Measurements from ENCODE around the gene URB1.
"Not testable (repeated sequence)": the region's sequence is repeated elsewhere in the genome, so short reads cannot be mapped to it uniquely, and the experiment has no call there.

Gene URB1

GRCh38 chr21:32312326-32312725 is 80.5 kb downstream of the URB1 start:
- no peak overlapping the region for H3K4me3 ChIP-seq (ENCODE audit: insufficient read depth, low read depth, low read length)
- no peaks in the 10 kb centered on the region for H3K9me3 ChIP-seq (ENCODE audit: control insufficient read depth, low read length)
- WGBS, 2 experiments = 94% methylated on average over 5 of the region's 5 CpGs
- no peaks in the 10 kb centered on the region for H3K4me1 ChIP-seq (ENCODE audit: control insufficient read depth, insufficient read depth, low read length)
- no peaks in the 10 kb centered on the region for H3K27me3 ChIP-seq (ENCODE audit: control insufficient read depth, insufficient read depth, low read length, poor library complexity, severe bottlenecking)
- no peak overlapping the region for H3K27ac ChIP-seq (ENCODE audit: insufficient read depth, low read depth, low read length, poor library complexity, severe bottlenecking)
- H3K36me3 ChIP-seq (ENCODE audit: control insufficient read depth, insufficient read depth, low read length) = peaks cover 17% of the 10 kb centered on the region

GRCh38 chr21:32311621-32312020 is 81.2 kb downstream of the URB1 start:
- H3K36me3 ChIP-seq (ENCODE audit: control insufficient read depth, insufficient read depth, low read length) = peaks cover 10% of the 10 kb centered on the region
- H3K4me3 ChIP-seq (ENCODE audit: insufficient read depth, low read depth, low read length) = no peak overlapping the region
- H3K9me3 ChIP-seq (ENCODE audit: control insufficient read depth, low read length) = no peaks in the 10 kb centered on the region
- H3K27me3 ChIP-seq (ENCODE audit: control insufficient read depth, insufficient read depth, low read length, poor library complexity, severe bottlenecking) = no peaks in the 10 kb centered on the region
- H3K4me1 ChIP-seq (ENCODE audit: control insufficient read depth, insufficient read depth, low read length) = no peaks in the 10 kb centered on the region
- H3K27ac ChIP-seq (ENCODE audit: insufficient read depth, low read depth, low read length, poor library complexity, severe bottlenecking) = no peak overlapping the region
- WGBS, 2 experiments = 92 to 93% methylated on average over 9 of the region's 9 CpGs

- not testable (repeated sequence) for H3K9me3 ChIP-seq (ENCODE audit: control insufficient read depth, low read length); H3K27ac ChIP-seq (ENCODE audit: insufficient read depth, low read depth, low read length, poor library complexity, severe bottlenecking); H3K27me3 ChIP-seq (ENCODE audit: control insufficient read depth, insufficient read depth, low read length, poor library complexity, severe bottlenecking); H3K36me3 ChIP-seq (ENCODE audit: control insufficient read depth, insufficient read depth, low read length); H3K4me1 ChIP-seq (ENCODE audit: control insufficient read depth, insufficient read depth, low read length); H3K4me3 ChIP-seq (ENCODE audit: insufficient read depth, low read depth, low read length)
- WGBS, 2 experiments = 86 to 93% methylated on average over 9 of the region's 9 CpGs
Measured at GRCh38 chr21:32310976-32311375, 81.8 kb downstream of the URB1 start.

- Histone ChIP-seq H3K4me1 (ENCODE audit: control insufficient read depth, insufficient read depth, low read length) (no peaks in the 10 kb centered on the region), H3K4me3 (ENCODE audit: insufficient read depth, low read depth, low read length) (no peak overlapping the region), H3K27me3 (ENCODE audit: control insufficient read depth, insufficient read depth, low read length, poor library complexity, severe bottlenecking) (no peaks in the 10 kb centered on the region), H3K9me3 (ENCODE audit: control insufficient read depth, low read length) (no peaks in the 10 kb centered on the region), H3K27ac (ENCODE audit: insufficient read depth, low read depth, low read length, poor library complexity, severe bottlenecking) (no peak overlapping the region), H3K36me3 (ENCODE audit: control insufficient read depth, insufficient read depth, low read length) (no peaks in the 10 kb centered on the region)
- 88 to 93% methylated on average over 7 of the region's 7 CpGs for WGBS, 2 experiments
Measured at GRCh38 chr21:32309906-32310460, 82.8 kb downstream of the URB1 start.

- Histone ChIP-seq H3K4me3 (ENCODE audit: insufficient read depth, low read depth, low read length) (no peak overlapping the region), H3K36me3 (ENCODE audit: control insufficient read depth, insufficient read depth, low read length) (no peaks in the 10 kb centered on the region), H3K4me1 (ENCODE audit: control insufficient read depth, insufficient read depth, low read length) (no peaks in the 10 kb centered on the region), H3K27ac (ENCODE audit: insufficient read depth, low read depth, low read length, poor library complexity, severe bottlenecking) (no peak overlapping the region), H3K9me3 (ENCODE audit: control insufficient read depth, low read length) (no peaks in the 10 kb centered on the region), H3K27me3 (ENCODE audit: control insufficient read depth, insufficient read depth, low read length, poor library complexity, severe bottlenecking) (no peaks in the 10 kb centered on the region)
- 85 to 86% methylated on average over 10 of the region's 10 CpGs for WGBS, 2 experiments
Measured at GRCh38 chr21:32308696-32309095, 84.1 kb downstream of the URB1 start.

GRCh38 chr21:32307706-32308105 is 85.1 kb downstream of the URB1 start:
- WGBS, 2 experiments = 90 to 95% methylated on average over 4 of the region's 4 CpGs
- H3K36me3 ChIP-seq (ENCODE audit: control insufficient read depth, insufficient read depth, low read length) = no peaks in the 10 kb centered on the region

GRCh38 chr21:32306021-32306780 is 86.6 kb downstream of the URB1 start:
- H3K27ac ChIP-seq (ENCODE audit: insufficient read depth, low read depth, low read length, poor library complexity, severe bottlenecking) = peak overlapping the region; percentile 36
- H3K27me3 ChIP-seq (ENCODE audit: control insufficient read depth, insufficient read depth, low read length, poor library complexity, severe bottlenecking) = no peaks in the 10 kb centered on the region
- H3K4me1 ChIP-seq (ENCODE audit: control insufficient read depth, insufficient read depth, low read length) = no peaks in the 10 kb centered on the region
- WGBS, 2 experiments = 62 to 68% methylated on average over 22 of the region's 22 CpGs
- no peaks in the 10 kb centered on the region for H3K9me3 ChIP-seq (ENCODE audit: control insufficient read depth, low read length)
- no peaks in the 10 kb centered on the region for H3K36me3 ChIP-seq (ENCODE audit: control insufficient read depth, insufficient read depth, low read length)
- H3K4me3 ChIP-seq (ENCODE audit: insufficient read depth, low read depth, low read length) = no peak overlapping the region

More at GRCh38 chr21:32307706-32308105, 85.1 kb downstream of the URB1 start:
- H3K4me3 ChIP-seq (ENCODE audit: insufficient read depth, low read depth, low read length) = no peak overlapping the region
- H3K27ac ChIP-seq (ENCODE audit: insufficient read depth, low read depth, low read length, poor library complexity, severe bottlenecking) = no peak overlapping the region
- H3K27me3 ChIP-seq (ENCODE audit: control insufficient read depth, insufficient read depth, low read length, poor library complexity, severe bottlenecking) = no peaks in the 10 kb centered on the region
- H3K4me1 ChIP-seq (ENCODE audit: control insufficient read depth, insufficient read depth, low read length) = no peaks in the 10 kb centered on the region
- H3K9me3 ChIP-seq (ENCODE audit: control insufficient read depth, low read length) = no peaks in the 10 kb centered on the region

- H3K4me3 ChIP-seq (ENCODE audit: insufficient read depth, low read depth, low read length) = no peak overlapping the region
- no peak overlapping the region for H3K27ac ChIP-seq (ENCODE audit: insufficient read depth, low read depth, low read length, poor library complexity, severe bottlenecking)
- WGBS, 2 experiments = 93 to 96% methylated on average over 7 of the region's 7 CpGs
- no peaks in the 10 kb centered on the region for H3K9me3 ChIP-seq (ENCODE audit: control insufficient read depth, low read length)
- no peaks in the 10 kb centered on the region for H3K27me3 ChIP-seq (ENCODE audit: control insufficient read depth, insufficient read depth, low read length, poor library complexity, severe bottlenecking)
- H3K4me1 ChIP-seq (ENCODE audit: control insufficient read depth, insufficient read depth, low read length) = no peaks in the 10 kb centered on the region
- H3K36me3 ChIP-seq (ENCODE audit: control insufficient read depth, insufficient read depth, low read length) = no peaks in the 10 kb centered on the region
Measured at GRCh38 chr21:32304998-32305397, 87.8 kb downstream of the URB1 start.

- H3K27ac ChIP-seq (ENCODE audit: insufficient read depth, low read depth, low read length, poor library complexity, severe bottlenecking) = no peak overlapping the region
- no peaks in the 10 kb centered on the region for H3K27me3 ChIP-seq (ENCODE audit: control insufficient read depth, insufficient read depth, low read length, poor library complexity, severe bottlenecking)
- H3K4me1 ChIP-seq (ENCODE audit: control insufficient read depth, insufficient read depth, low read length) = no peaks in the 10 kb centered on the region
- H3K36me3 ChIP-seq (ENCODE audit: control insufficient read depth, insufficient read depth, low read length) = no peaks in the 10 kb centered on the region
- H3K4me3 ChIP-seq (ENCODE audit: insufficient read depth, low read depth, low read length) = no peak overlapping the region
- H3K9me3 ChIP-seq (ENCODE audit: control insufficient read depth, low read length) = no peaks in the 10 kb centered on the region
- 100% methylated on average over 1 of the region's 1 CpG for WGBS, 2 experiments
Measured at GRCh38 chr21:32303385-32303784, 89.4 kb downstream of the URB1 start.

- WGBS, 2 experiments = 91 to 93% methylated on average over 6 of the region's 6 CpGs
- H3K9me3 ChIP-seq (ENCODE audit: control insufficient read depth, low read length) = no peaks in the 10 kb centered on the region
- no peaks in the 10 kb centered on the region for H3K4me1 ChIP-seq (ENCODE audit: control insufficient read depth, insufficient read depth, low read length)
- no peak overlapping the region for H3K27ac ChIP-seq (ENCODE audit: insufficient read depth, low read depth, low read length, poor library complexity, severe bottlenecking)
- no peak overlapping the region for H3K4me3 ChIP-seq (ENCODE audit: insufficient read depth, low read depth, low read length)
- H3K36me3 ChIP-seq (ENCODE audit: control insufficient read depth, insufficient read depth, low read length) = no peaks in the 10 kb centered on the region
- no peaks in the 10 kb centered on the region for H3K27me3 ChIP-seq (ENCODE audit: control insufficient read depth, insufficient read depth, low read length, poor library complexity, severe bottlenecking)
Measured at GRCh38 chr21:32302560-32302959, 90.3 kb downstream of the URB1 start.
